Ascending aorta (tissue), 2 donors: ENCODE measurements around the gene PDXK. TPM values are rescaled to one million over a fixed set of nuclear protein-coding genes. Genes with fewer than 3 reads are reported as not detected.
"Not testable (repeated sequence)": the region's sequence is repeated elsewhere in the genome, so short reads cannot be mapped to it uniquely, and the experiment has no call there.

Source experiments
- DNase-seq, 2 donors: peaks; one replicate each; pipeline ENCODE4 v3.0.0-alpha.2; 2019; ENCODE audit warnings: low spot score in 2 of 2
- H3K27ac ChIP-seq, 2 donors: fragments of 200-600 bp; sonication (generic); one replicate each; pipeline ENCODE4 v1.5.1; 2016 to 2017; ENCODE audit warnings: mild to moderate bottlenecking in 1 of 2
- H3K27me3 ChIP-seq: fragments of 200-600 bp; sonication (generic); one replicate; pipeline ENCODE4 v1.5.1; 2017
- H3K36me3 ChIP-seq, 2 donors: fragments of 200-600 bp; sonication (generic); one replicate each; pipeline ENCODE4 v1.5.1; 2016
- H3K4me1 ChIP-seq, 2 donors: fragments of 200-600 bp; sonication (generic); one replicate each; pipeline ENCODE4 v1.5.1; 2016 to 2017; ENCODE audit warnings: mild to moderate bottlenecking in 1 of 2
- H3K4me3 ChIP-seq, 2 donors: fragments of 200-600 bp; sonication (generic); one replicate each; pipeline ENCODE4 v1.5.1; 2016 to 2017; ENCODE audit warnings: mild to moderate bottlenecking in 1 of 2
- H3K9me3 ChIP-seq, 2 donors: fragments of 200-600 bp; sonication (generic); one replicate each; pipeline ENCODE4 v1.5.1; 2016
- intact Hi-C: fragments of 100-400 bp; cut with DNase I; formaldehyde crosslinking; loops from one replicate; pipeline ENCODE4 v1.15.1; 2023
- total RNA-seq: library from RNA; depleted of rRNA; stranded (reverse); fragments of >200 nt; gene quantifications from one replicate; pipeline ENCODE4 v1.1.0, GENCODE V29; 2016
- TF ChIP-seq, protein P1 (sequence below), 3 experiments: fragments of 200-600 bp in 2 of 3; fragments of 450-650 bp in 1 of 3; sonication (generic) in 2 of 3; IDR thresholded peaks; one replicate each; pipeline ENCODE4 v1.5.1; 2016 to 2019; ENCODE audit warnings: antibody characterized with exemption in 3 of 3, mild to moderate bottlenecking in 1 of 3, moderate library complexity in 1 of 3

Gene PDXK
- total RNA-seq: 102 TPM

DNA sequence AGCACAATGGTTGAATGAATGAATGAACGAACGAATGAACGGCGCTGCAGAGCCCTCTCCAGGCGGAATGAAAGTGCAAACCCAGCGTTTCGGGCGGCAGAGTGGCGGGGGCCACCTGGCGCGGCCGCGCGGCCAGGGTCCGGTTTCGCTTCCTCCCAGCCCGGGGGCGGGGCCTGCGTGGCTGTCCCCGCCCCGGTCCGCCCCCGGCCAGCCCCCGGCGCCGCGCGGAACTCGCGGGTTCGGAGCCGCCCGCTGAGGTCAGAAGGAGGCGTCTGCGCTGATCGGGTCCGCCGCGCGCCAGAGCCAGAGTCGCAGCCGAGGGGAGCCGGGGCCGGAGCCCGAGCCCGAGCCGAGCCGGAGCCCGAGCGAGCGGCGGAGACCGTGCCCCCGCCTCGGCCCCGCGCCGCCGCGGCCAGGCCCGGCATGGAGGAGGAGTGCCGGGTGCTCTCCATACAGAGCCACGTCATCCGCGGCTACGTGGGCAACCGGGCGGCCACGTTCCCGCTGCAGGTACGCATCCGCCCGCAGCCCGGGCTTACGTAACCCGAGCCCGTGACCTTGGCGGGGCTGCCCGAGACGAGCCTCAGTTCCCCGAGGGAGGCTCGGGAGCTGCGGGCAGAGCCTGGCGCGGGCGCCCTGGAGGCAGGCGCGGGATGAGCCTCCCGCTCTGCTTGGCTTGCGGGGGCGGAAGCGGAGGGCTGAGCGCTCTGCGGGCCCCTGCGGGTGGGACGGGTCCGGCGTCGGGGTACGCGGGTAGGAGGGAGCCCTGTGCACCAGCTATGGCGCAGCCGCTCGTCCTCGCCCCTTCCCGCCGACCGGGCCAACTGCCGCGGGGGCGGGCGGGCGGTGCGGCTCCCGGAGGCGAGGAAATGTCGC, at the start of gene PDXK:
TSS of gene PDXK (plus strand) at position 258 of the 876 bp plus-strand sequence. CDS start at position 424, 166 bp downstream.
- no peaks in the 10 kb centered on the region for H3K27me3 ChIP-seq
- DNase-seq: peak in 1 of 2 donors; percentile 92
- H3K4me3 ChIP-seq: peak within 1 kb of the TSS; percentile 81 to 100
- TF ChIP-seq, protein P1, sequence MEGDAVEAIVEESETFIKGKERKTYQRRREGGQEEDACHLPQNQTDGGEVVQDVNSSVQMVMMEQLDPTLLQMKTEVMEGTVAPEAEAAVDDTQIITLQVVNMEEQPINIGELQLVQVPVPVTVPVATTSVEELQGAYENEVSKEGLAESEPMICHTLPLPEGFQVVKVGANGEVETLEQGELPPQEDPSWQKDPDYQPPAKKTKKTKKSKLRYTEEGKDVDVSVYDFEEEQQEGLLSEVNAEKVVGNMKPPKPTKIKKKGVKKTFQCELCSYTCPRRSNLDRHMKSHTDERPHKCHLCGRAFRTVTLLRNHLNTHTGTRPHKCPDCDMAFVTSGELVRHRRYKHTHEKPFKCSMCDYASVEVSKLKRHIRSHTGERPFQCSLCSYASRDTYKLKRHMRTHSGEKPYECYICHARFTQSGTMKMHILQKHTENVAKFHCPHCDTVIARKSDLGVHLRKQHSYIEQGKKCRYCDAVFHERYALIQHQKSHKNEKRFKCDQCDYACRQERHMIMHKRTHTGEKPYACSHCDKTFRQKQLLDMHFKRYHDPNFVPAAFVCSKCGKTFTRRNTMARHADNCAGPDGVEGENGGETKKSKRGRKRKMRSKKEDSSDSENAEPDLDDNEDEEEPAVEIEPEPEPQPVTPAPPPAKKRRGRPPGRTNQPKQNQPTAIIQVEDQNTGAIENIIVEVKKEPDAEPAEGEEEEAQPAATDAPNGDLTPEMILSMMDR (IDR thresholded peaks at IDR 0.05): peak in 1 of 3 experiments; percentile 1
- no peaks in the 10 kb centered on the region for H3K9me3 ChIP-seq
- peak within 1 kb of the TSS; percentile 84 to 92 for H3K27ac ChIP-seq
- H3K4me1 ChIP-seq: peaks cover 16 to 27% of the 10 kb centered on the region in 2 donors
- peaks cover 0 to 7% of the 10 kb centered on the region in 2 donors for H3K36me3 ChIP-seq
- intact Hi-C loops: loop anchor here (1.0 kb wide), 1 partner anchor 16 kb away; no protein-coding TSS in a partner anchor

DNA sequence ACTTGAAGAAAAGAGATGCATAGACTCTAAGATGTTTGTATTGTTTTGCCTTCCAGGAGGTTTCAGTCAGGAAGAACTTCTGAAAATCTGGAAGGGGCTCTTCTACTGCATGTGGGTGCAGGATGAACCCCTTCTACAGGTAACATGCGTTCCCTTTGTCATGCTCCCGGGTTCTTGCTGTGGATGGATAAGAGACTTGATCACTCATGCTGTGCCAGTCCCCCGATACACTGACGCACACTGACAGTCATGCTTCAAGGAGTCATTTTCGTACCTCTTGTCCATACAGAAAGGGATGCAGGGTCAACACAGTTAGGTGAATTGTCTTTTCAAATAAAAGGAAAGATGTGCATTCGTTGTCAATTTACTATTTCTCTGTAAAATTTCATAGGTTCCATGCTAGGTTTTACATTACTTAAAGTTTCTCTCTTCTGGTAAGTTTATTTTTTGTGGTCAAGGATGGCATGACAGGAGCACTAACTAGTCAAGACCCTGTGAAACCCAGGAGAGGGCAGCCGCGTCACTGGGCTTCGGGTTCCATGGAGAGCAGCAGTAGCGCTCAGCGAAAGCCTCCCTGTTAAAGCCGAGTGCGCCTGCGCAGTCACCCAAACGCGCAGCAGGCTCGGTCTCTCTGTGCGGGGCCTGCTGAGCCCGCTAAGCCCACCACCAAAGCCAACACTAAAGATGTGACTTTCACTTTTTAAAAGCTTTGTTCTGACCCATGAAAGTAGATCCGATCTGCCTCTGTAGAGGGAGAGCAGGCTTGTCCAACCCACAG, 48.9 kb upstream of the PDXK start:
- Histone ChIP-seq H3K4me1 (no peaks in the 10 kb centered on the region), H3K36me3 (peaks cover 23 to 49% of the 10 kb centered on the region in 2 donors), H3K9me3 (no peaks in the 10 kb centered on the region), H3K4me3 (no peak overlapping the region), H3K27ac (no peak overlapping the region), H3K27me3 (no peaks in the 10 kb centered on the region)
- intact Hi-C loops: no loop called here
- no peak for DNase-seq
- TF ChIP-seq, protein P1 (IDR thresholded peaks at IDR 0.05): no peak

DNA sequence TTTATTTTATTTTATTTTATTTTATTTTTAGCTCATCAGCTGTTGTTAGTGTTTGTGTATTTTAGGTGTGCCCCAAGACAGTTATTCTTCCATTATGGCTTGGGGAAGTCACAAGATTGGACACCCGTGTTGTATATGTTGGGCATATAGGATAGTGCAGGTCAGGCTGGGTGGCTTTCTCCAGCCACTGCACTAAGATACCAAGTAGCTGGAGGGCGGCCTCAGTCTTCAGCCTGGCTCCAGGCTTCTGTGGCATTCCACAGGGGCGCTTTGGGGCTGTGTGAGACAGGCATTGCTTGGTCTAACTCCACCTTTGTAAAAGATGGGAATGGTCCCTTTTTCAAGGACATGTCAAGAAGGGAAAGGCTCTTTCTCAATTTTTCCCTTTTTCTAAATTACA, 43.1 kb upstream of the PDXK start:
- no peak for DNase-seq

DNA sequence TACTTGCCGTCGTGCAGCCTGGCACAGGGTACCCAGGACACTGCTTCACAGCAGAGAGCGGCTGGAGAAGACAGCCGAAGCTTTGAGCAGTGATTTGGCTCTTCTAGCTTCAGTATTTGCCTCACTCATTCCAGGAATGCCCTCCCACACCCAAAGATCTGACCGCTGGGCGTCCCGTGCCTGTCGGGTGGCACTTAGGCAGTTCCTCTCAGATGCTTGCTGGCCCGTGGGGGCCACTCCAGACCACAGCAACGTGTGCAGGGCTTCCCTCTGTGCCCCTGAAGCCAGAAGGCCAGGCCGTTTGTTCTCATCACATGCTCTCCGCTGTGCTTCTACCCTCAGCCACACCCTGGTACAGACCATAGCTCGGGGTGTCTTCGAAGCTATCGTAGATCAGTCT, 42.5 kb upstream of the PDXK start:
- intact Hi-C loops: no loop called here
- Histone ChIP-seq H3K36me3 (peaks cover 44 to 65% of the 10 kb centered on the region in 2 donors), H3K27me3 (no peaks in the 10 kb centered on the region), H3K4me1 (no peaks in the 10 kb centered on the region), H3K9me3 (no peaks in the 10 kb centered on the region), H3K27ac (no peak overlapping the region), H3K4me3 (no peak overlapping the region)
- TF ChIP-seq, protein P1 (IDR thresholded peaks at IDR 0.05): no peak
- no peak for DNase-seq

More for the DNA sequence above, 43.1 kb upstream of the PDXK start:
- TF ChIP-seq, protein P1 (IDR thresholded peaks at IDR 0.05): no peak
- Histone ChIP-seq H3K4me1 (no peaks in the 10 kb centered on the region), H3K27me3 (no peaks in the 10 kb centered on the region), H3K36me3 (peaks cover 48 to 67% of the 10 kb centered on the region in 2 donors), H3K27ac (no peak overlapping the region), H3K9me3 (no peaks in the 10 kb centered on the region), H3K4me3 (no peak overlapping the region)
- intact Hi-C loops: no loop called here

DNA sequence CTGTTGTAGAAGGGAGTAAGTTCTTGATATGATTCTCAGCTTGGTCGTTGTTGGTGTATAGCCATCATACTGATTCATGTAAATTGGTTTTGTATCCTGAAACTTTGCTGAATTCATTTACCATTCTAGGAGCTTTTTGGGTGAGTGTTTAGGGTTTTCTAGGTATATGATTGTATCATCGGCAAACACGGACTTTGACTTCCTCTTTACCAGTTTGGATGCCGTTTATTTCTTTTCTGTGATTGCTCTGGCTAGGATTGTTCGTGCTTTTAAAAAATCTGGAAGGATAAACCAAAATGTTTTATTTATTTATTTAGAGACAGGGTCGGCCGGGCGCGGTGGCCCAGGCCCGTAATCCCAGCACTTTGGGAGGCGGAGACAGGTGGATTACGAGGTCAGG, 39.0 kb upstream of the PDXK start:
- no peaks in the 10 kb centered on the region for H3K27me3 ChIP-seq
- TF ChIP-seq, protein P1 (IDR thresholded peaks at IDR 0.05): no peak
- no peak overlapping the region for H3K27ac ChIP-seq
- no peaks in the 10 kb centered on the region for H3K4me1 ChIP-seq
- intact Hi-C loops: no loop called here
- H3K9me3 ChIP-seq: no peaks in the 10 kb centered on the region
- peak in 1 of 2 donors; percentile 30 for DNase-seq
- H3K36me3 ChIP-seq: peaks cover 59 to 74% of the 10 kb centered on the region in 2 donors
- no peak overlapping the region for H3K4me3 ChIP-seq

DNA sequence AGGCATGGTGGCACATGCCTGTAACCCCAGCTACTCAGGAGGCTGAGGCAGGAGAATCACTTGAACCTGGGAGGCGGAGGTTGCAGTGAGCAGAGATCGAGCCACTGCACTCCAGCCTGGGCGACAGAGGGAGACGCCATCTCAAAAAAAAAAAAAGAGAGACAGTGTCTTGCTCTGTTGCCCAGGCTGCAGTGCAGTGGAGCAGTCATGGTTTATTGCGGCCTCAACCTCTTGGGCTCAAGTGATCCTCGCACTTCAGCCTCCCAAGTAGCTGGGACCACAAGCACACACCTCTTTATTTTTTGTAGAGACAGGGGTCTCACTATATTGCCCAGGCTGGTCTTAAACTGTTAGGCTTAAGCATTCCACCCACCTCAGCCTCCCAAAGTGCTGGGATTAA, 38.5 kb upstream of the PDXK start:
- H3K27ac ChIP-seq, H3K9me3 ChIP-seq, H3K27me3 ChIP-seq, intact Hi-C loops, DNase-seq, H3K4me1 ChIP-seq, H3K4me3 ChIP-seq: not testable (repeated sequence)
- peaks cover 58 to 79% of the 10 kb centered on the region in 2 donors for H3K36me3 ChIP-seq
